ENCODE results near the gene B4GALT2. TPM values are rescaled to one million over a fixed set of nuclear protein-coding genes. Genes with fewer than 3 reads are reported as not detected.

B4GALT2 gene
- total RNA-seq, 2 experiments from 2014 or later: 0.57 to 1.4 TPM

DNA sequence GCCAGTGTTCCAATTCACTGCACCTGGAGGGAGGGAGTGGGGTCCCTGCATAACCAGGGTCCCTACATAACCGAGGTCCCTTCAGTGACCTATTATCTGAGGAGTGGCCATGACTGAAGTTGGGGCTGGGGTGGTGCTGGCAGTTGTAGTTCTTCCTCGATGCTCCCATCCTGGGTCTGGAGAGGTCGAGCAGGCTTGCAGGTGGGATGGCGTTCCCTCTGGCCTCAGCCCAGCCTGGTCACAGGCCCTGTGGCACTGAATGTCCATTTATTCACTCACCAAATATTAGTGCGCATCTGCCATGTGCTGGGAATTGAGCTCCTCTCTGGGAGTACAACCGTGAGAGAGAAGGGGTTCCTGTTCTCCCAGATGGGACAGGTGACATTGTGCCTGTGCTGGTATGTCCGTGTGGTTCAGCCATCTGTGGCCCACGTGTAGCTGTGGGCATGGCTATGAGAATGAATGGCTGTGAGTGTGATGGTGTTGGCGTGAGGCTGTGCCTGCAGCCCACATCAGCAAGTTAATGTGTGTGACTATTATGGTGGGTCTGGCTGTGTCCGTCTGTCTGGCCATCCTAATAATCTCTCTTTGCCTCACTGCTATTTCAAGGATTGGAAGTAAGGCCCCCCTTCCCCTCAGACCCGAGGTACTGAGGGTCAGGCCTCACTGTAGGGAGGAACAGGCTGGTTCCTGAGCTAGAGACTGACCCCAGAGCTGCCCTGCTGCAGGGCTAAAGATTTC lies 56.1 kb downstream of the B4GALT2 start:
- BruUV-seq (replicated peaks): no TSS peak
- no peaks in the 10 kb centered on the region for H3K79me2 ChIP-seq (ENCODE audit: insufficient read depth, low read depth, low read length)
- H3K27ac ChIP-seq (ENCODE audit: low read depth, low read length, poor library complexity, severe bottlenecking): no peak overlapping the region
- peaks cover 17% of the 10 kb centered on the region for H3K4me1 ChIP-seq (ENCODE audit: insufficient read depth, low read length, poor library complexity, severe bottlenecking)
- H3K4me2 ChIP-seq (ENCODE audit: low read length): no peak overlapping the region
- H4K20me1 ChIP-seq (ENCODE audit: insufficient read depth, low read length): no peaks in the 10 kb centered on the region
- ChIA-PET CTCF (ENCODE audit: unreplicated experiment) (interaction anchor here (0.9 kb wide), 1 partner anchor 10 kb away, joined by 3 read pairs; no protein-coding TSS in a partner anchor), POLR2A (interaction anchor here (0.5 to 0.6 kb wide), 2 partner anchors 29 to 89 kb away, joined by 3 read pairs; no protein-coding TSS in a partner anchor)
- intact Hi-C loops (cut with micrococcal nuclease; ENCODE audit: unreplicated experiment): loop anchor here (5.0 kb wide), 2 partner anchors 273 to 508 kb away; no protein-coding TSS in a partner anchor
- no peak overlapping the region for H3K4me3 ChIP-seq (ENCODE audit: low read depth, low read length, poor library complexity, severe bottlenecking)
- H2AFZ ChIP-seq (ENCODE audit: low read length): no peak overlapping the region
- no peaks in the 10 kb centered on the region for H3K9me2 ChIP-seq (ENCODE audit: insufficient read depth, low read length)
- no peaks in the 10 kb centered on the region for H3K9me3 ChIP-seq (ENCODE audit: low read length)
- H3K36me3 ChIP-seq (ENCODE audit: insufficient read depth, low read length): no peaks in the 10 kb centered on the region
- TF ChIP-seq CTCF (conservative IDR thresholded peaks at IDR 0.05; ENCODE audit: low read length) (no peak), EZH2phosphoT487 (IDR thresholded peaks at IDR 0.05; ENCODE audit: borderline replicate concordance, low read depth, low read length) (no peak)
- no peak for DNase-seq (ENCODE audit: low spot score)

GRCh38 chr1:44035726-44036408 lies 56.9 kb downstream of the B4GALT2 start:
- CTCF ChIA-PET (ENCODE audit: unreplicated experiment): interaction anchor here (0.9 to 1.5 kb wide), 3 partner anchors 11 to 30 kb away, joined by 3 to 13 read pairs (median 5); no protein-coding TSS in a partner anchor
- H3K4me2 ChIP-seq (ENCODE audit: low read length): no peak overlapping the region
- H3K9me3 ChIP-seq (ENCODE audit: low read length): no peaks in the 10 kb centered on the region
- peaks cover 17% of the 10 kb centered on the region for H3K4me1 ChIP-seq (ENCODE audit: insufficient read depth, low read length, poor library complexity, severe bottlenecking)
- no peak overlapping the region for H3K27ac ChIP-seq (ENCODE audit: low read depth, low read length, poor library complexity, severe bottlenecking)
- BruUV-seq (replicated peaks): no TSS peak
- no peaks in the 10 kb centered on the region for H3K9me2 ChIP-seq (ENCODE audit: insufficient read depth, low read length)
- POLR2A ChIA-PET: interaction anchor here (0.6 kb wide), 1 partner anchor 90 kb away, joined by 3 read pairs; no protein-coding TSS in a partner anchor
- no peaks in the 10 kb centered on the region for H3K36me3 ChIP-seq (ENCODE audit: insufficient read depth, low read length)
- DNase-seq (ENCODE audit: low spot score): no peak
- no peaks in the 10 kb centered on the region for H4K20me1 ChIP-seq (ENCODE audit: insufficient read depth, low read length)
- TF ChIP-seq CTCF (conservative IDR thresholded peaks at IDR 0.05; ENCODE audit: low read length) (peak; percentile 38; the same call in 1 of the 2 replicates), EZH2phosphoT487 (IDR thresholded peaks at IDR 0.05; ENCODE audit: borderline replicate concordance, low read depth, low read length) (no peak)
- no peak overlapping the region for H3K4me3 ChIP-seq (ENCODE audit: low read depth, low read length, poor library complexity, severe bottlenecking)
- no peak overlapping the region for H2AFZ ChIP-seq (ENCODE audit: low read length)
- intact Hi-C loops (cut with micrococcal nuclease; ENCODE audit: unreplicated experiment): loop anchor here (1.0 to 5.0 kb wide), 3 partner anchors 31 to 509 kb away; no protein-coding TSS in a partner anchor
- no peaks in the 10 kb centered on the region for H3K79me2 ChIP-seq (ENCODE audit: insufficient read depth, low read depth, low read length)
